K562 (cell line): ENCODE results near the gene ZNF556. TPM values are rescaled to one million over a fixed set of nuclear protein-coding genes. Genes with fewer than 3 reads are reported as not detected.
"Not testable (repeated sequence)": the region's sequence is repeated elsewhere in the genome, so short reads cannot be mapped to it uniquely, and the experiment has no call there.

Source experiments
- ATAC-seq: fragments of 200-7000 bp; cut with Tn5 transposase; 3 replicates; pipeline ENCODE4 v1.9.1; 2020; ENCODE audit warnings: moderate library complexity
- BruUV-seq: library from RNA; stranded (reverse); fragments of 400-500 nt; replicated peaks from 2 replicates; lab custom pipeline; 2021; lab: Mats Ljungman, UMichigan
- CTCF ChIA-PET: fragments of 300-600 bp; formaldehyde crosslinking; extraction: SDS; loops from one replicate; lab custom pipeline; 2021; ENCODE audit warnings: low intra/inter-chr PET ratio; lab: Yijun Ruan, JAX
- POLR2A ChIA-PET: fragments of 300-600, 350-650 bp; sonication (Branson Sonifier 250); formaldehyde crosslinking; extraction: SDS; loops from one replicate; lab custom pipeline; 2021; ENCODE audit warnings: antibody characterized with exemption, inconsistent platforms; lab: Yijun Ruan, JAX
- DNase-seq, 4 experiments: peaks; one replicate each; pipeline versions ENCODE4 v3.0.0 to v3.0.0-alpha.2; 2011 to 2018; ENCODE audit warnings: low spot score in 3 of 4, mixed read lengths in 3 of 4; ENCODE audit errors: extremely low read depth in 1 of 4
- FAIRE-seq: peaks from 2 replicates; lab custom pipeline; 2011; peaks lifted over from hg19 to GRCh38; lab: Jason Lieb, UNC
- H2AFZ ChIP-seq: 2 replicates; pipeline ENCODE4 v1.6.0; 2011; ENCODE audit warnings: low read depth, low read length, control low read depth, inconsistent platforms
- H3K27ac ChIP-seq: fragments of 200-600 bp; 3 replicates; pipeline ENCODE4 v1.8.0; 2011; ENCODE audit warnings: low read depth, mild to moderate bottlenecking, control low read depth, inconsistent platforms, low read length, moderate library complexity, mixed read lengths; ENCODE audit errors: extremely low read depth
- H3K27me3 ChIP-seq, 2 experiments: fragments of 300-600 bp in 1 of 2; 2 replicates in 1 of 2; 3 replicates in 1 of 2; pipeline versions ENCODE4 v1.6.0 to v1.8.0; 2011; ENCODE audit warnings: inconsistent platforms in 2 of 2, low read length in 2 of 2, mild to moderate bottlenecking in 1 of 2, mixed read lengths in 1 of 2, moderate library complexity in 1 of 2; ENCODE audit not compliant: control insufficient read depth in 2 of 2, insufficient read depth in 2 of 2
- H3K36me3 ChIP-seq: fragments of 300-600 bp; 3 replicates; pipeline ENCODE4 v1.8.0; 2011; ENCODE audit warnings: mild to moderate bottlenecking, low read length, inconsistent platforms; ENCODE audit not compliant: control insufficient read depth, insufficient read depth
- H3K4me1 ChIP-seq, 2 experiments: fragments of 200-600 bp in 1 of 2; replicated peaks in 1 of 2; 2 replicates in 1 of 2; 3 replicates in 1 of 2; pipeline versions ENCODE4 v1.5.1 to v1.8.0; 2011; ENCODE audit warnings: inconsistent platforms in 2 of 2, low read length in 2 of 2, mild to moderate bottlenecking in 1 of 2, mixed read lengths in 1 of 2, moderate library complexity in 1 of 2; ENCODE audit not compliant: control insufficient read depth in 2 of 2, insufficient read depth in 2 of 2
- H3K4me2 ChIP-seq: 2 replicates; pipeline ENCODE4 v1.6.1; 2011; ENCODE audit warnings: low read length, control low read depth, inconsistent platforms, mixed read lengths; ENCODE audit not compliant: insufficient read depth
- H3K4me3 ChIP-seq: fragments of 200-600 bp; sonication (generic), shearing (Covaris generic); 2 replicates; pipeline ENCODE4 v1.5.1; 2016; ENCODE audit warnings: control low read depth, inconsistent platforms
- H3K79me2 ChIP-seq: fragments of 200-600 bp; 3 replicates; pipeline ENCODE4 v1.8.0; 2011; ENCODE audit warnings: low read length, inconsistent platforms; ENCODE audit not compliant: control insufficient read depth, insufficient read depth
- H3K9ac ChIP-seq, 2 experiments: 2 replicates each; pipeline versions ENCODE4 v1.6.0 to v1.6.1; 2011; ENCODE audit warnings: low read depth in 2 of 2, low read length in 2 of 2, control low read depth in 1 of 2, inconsistent platforms in 1 of 2, mild to moderate bottlenecking in 1 of 2, mixed read lengths in 1 of 2; ENCODE audit not compliant: insufficient read depth in 1 of 2
- H3K9me1 ChIP-seq: one replicate; pipeline ENCODE4 v1.6.0; 2011; ENCODE audit warnings: inconsistent platforms, mild to moderate bottlenecking, low read length, moderate library complexity; ENCODE audit not compliant: control insufficient read depth, insufficient read depth
- H3K9me3 ChIP-seq: replicated peaks from 2 replicates; pipeline ENCODE4 v1.5.1; 2011; ENCODE audit warnings: low read depth, low read length, inconsistent platforms; ENCODE audit not compliant: control insufficient read depth, insufficient read depth
- H4K20me1 ChIP-seq: replicated peaks from 2 replicates; pipeline ENCODE4 v1.6.1; 2011; ENCODE audit warnings: low read length, inconsistent platforms, mixed read lengths; ENCODE audit not compliant: control insufficient read depth, insufficient read depth
- HSF4 ChIP-seq: fragments of 250-450 bp; sonication (Bioruptor Pico); IDR thresholded peaks from 2 replicates; pipeline ENCODE4 v2.1.2; 2022; ENCODE audit warnings: mild to moderate bottlenecking, moderate library complexity, borderline replicate concordance
- RAD21 ChIP-seq, 2 experiments: fragments of 250-450 bp in 1 of 2; fragments of 450-650 bp in 1 of 2; sonication (Bioruptor Pico) in 1 of 2; formaldehyde crosslinking in 1 of 2; IDR thresholded peaks in 1 of 2; conservative IDR thresholded peaks in 1 of 2; 2 replicates each; pipeline versions ENCODE4 v1.4.0 to v1.8.0; 2020 to 2022; ENCODE audit warnings: mild to moderate bottlenecking in 2 of 2, moderate library complexity in 1 of 2
- RAD51 ChIP-seq: fragments of 450-650 bp; IDR thresholded peaks from 2 replicates; pipeline ENCODE4 v1.7.1; 2016; ENCODE audit warnings: low read depth, mild to moderate bottlenecking, borderline replicate concordance
- WGBS: fragments of 100-300 bp; shearing (Covaris generic); methylation state at CpG from one replicate; pipeline ENCODE4 v1.1.6; 2016; ENCODE audit warnings: low coverage, mixed read lengths; ENCODE audit not compliant: insufficient coverage; ENCODE audit errors: missing lambda C conversion rate; 5-methylcytosine and 5-hydroxymethylcytosine counted together
- in situ Hi-C: fragments of 300-500 bp; cut with MboI; formaldehyde crosslinking; loops from 4 replicates; pipeline ENCODE4 v1.15.0; 2018; ENCODE audit warnings: inconsistent platforms, mixed read lengths
- intact Hi-C: fragments of 100-400 bp; cut with micrococcal nuclease; formaldehyde crosslinking; loops from 2 replicates; pipeline ENCODE4 v1.14.2; 2022
- polyA plus RNA-seq, 8 experiments: library from polyadenylated mRNA; depleted of rRNA in 4 of 8; stranded (reverse) in 5 of 8; unstranded in 3 of 8; fragments of >200 nt; fragmentation: Nextera tagmentation in 2 of 8; fragmentation: Illumina TruSeq in 1 of 8; extraction: Ambion mirVana in 2 of 8; extraction: Trizol in 1 of 8; gene quantifications; 2 replicates each; pipeline versions ENCODE4 v1.2.1 to v1.2.3, GENCODE V29; 2011 to 2014; ENCODE audit warnings: inconsistent platforms in 1 of 8, missing spikeins in 1 of 8
- total RNA-seq, 7 experiments: library from RNA; depleted of rRNA in 6 of 7; stranded (reverse); fragments of >200 nt in 6 of 7; fragmentation: Illumina TruSeq in 2 of 7; extraction: Trizol in 2 of 7; gene quantifications; 2 replicates each; pipeline versions ENCODE4 v1.2.1 to v1.2.3, GENCODE V29; 2011 to 2021; ENCODE audit warnings: low replicate concordance in 1 of 7
- TF ChIP-seq, protein P1 (sequence below): fragments of 450-650 bp; IDR thresholded peaks from 2 replicates; pipeline ENCODE4 v1.6.1; 2016

ZNF556 gene
- total and polyA plus RNA-seq, 9 of the 15 experiments (the other 6 are each of a cell fraction or from before 2014, with no cell fraction given), result 0.01 to 0.36 (median 0.10) TPM; not detected in 1

DNA sequence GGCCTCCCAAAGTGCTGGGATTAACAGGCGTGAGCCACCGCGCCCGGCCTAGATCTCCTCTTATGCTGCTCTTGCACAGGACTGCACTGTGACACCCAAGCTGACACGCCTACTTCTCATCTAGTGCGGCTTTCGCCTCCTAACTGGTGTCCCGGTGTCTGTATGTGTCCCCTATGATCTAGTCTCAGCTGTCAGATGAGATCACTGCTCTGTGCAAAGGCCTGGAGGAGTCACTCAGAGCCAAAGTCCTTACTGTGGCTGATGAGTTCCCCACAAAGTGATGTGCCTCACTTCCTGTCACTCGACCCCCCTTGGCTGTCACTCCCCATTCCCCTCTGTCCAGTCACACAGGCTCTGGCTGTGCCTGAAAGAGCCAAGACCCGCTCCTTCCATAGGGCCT is 2.5 kb downstream of the ZNF556 start:
- no peak for ATAC-seq
- Histone ChIP-seq H3K4me1 (peaks cover 11 to 18% of the 10 kb centered on the region in 2 experiments; a peak in 4 of 5 replicates), H3K79me2 (no peaks in the 10 kb centered on the region), H2AFZ (no peak overlapping the region), H3K9ac (no peak overlapping the region), H3K9me1 (no peaks in the 10 kb centered on the region), H3K27ac (no peak overlapping the region), H3K27me3 (no peaks in the 10 kb centered on the region), H4K20me1 (no peaks in the 10 kb centered on the region), H3K36me3 (no peaks in the 10 kb centered on the region), H3K4me2 (no peak overlapping the region), H3K9me3 (peaks cover 6% of the 10 kb centered on the region), H3K4me3 (no peak overlapping the region)
- no peak for TF ChIP-seq HSF4 (CRISPR knock-in tag)
- TF ChIP-seq, protein P1, sequence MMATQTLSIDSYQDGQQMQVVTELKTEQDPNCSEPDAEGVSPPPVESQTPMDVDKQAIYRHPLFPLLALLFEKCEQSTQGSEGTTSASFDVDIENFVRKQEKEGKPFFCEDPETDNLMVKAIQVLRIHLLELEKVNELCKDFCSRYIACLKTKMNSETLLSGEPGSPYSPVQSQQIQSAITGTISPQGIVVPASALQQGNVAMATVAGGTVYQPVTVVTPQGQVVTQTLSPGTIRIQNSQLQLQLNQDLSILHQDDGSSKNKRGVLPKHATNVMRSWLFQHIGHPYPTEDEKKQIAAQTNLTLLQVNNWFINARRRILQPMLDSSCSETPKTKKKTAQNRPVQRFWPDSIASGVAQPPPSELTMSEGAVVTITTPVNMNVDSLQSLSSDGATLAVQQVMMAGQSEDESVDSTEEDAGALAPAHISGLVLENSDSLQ, result 0 out of 2 replicates have a peak, but pooled peaks have one; percentile 19
- TF ChIP-seq RAD51, result no peak
- no peak for FAIRE-seq
- intact Hi-C loops, result loop anchor here (5.0 kb wide), 1 partner anchor 222 kb away; no protein-coding TSS in a partner anchor
- 50% methylated on average over 10 of the region's 10 CpGs for WGBS
- ChIA-PET POLR2A (interaction anchor here (0.7 kb wide), 1 partner anchor 187 kb away, joined by 3 read pairs; no protein-coding TSS in a partner anchor), CTCF (no interaction called here)
- BruUV-seq, result no TSS peak
- no peak for DNase-seq
- in situ Hi-C loops, result loop anchor here (5.0 kb wide), 1 partner anchor 222 kb away; no protein-coding TSS in a partner anchor

- H3K27me3 ChIP-seq, H3K36me3 ChIP-seq, H3K79me2 ChIP-seq, FAIRE-seq, H3K27ac ChIP-seq, BruUV-seq, H2AFZ ChIP-seq, ATAC-seq, DNase-seq, H3K4me1 ChIP-seq, H3K4me2 ChIP-seq, H3K4me3 ChIP-seq, H3K9ac ChIP-seq, H3K9me3 ChIP-seq, POLR2A ChIA-PET, H4K20me1 ChIP-seq, H3K9me1 ChIP-seq: not testable (repeated sequence)
- intact Hi-C loops (loop anchor here (5.0 kb wide), 1 partner anchor 225 kb away; no protein-coding TSS in a partner anchor), in situ Hi-C loops (loop anchor here (5.0 kb wide), 1 partner anchor 225 kb away; no protein-coding TSS in a partner anchor)
- 0% methylated on average over 1 of the region's 11 CpGs for WGBS
- CTCF ChIA-PET, result interaction anchor here (0.6 kb wide), 1 partner anchor 224 kb away, joined by 4 read pairs; no protein-coding TSS in a partner anchor
- peak in 1 of 2 experiments; percentile 13; a peak in 1 of 4 replicates for TF ChIP-seq RAD21 (CRISPR knock-in tag; conservative IDR thresholded peaks at IDR 0.05 in 1 of 2, IDR thresholded peaks at IDR 0.05 in 1 of 2)
Observed at GRCh38 chr19:2872175-2872574, 5.0 kb downstream of the ZNF556 start.
